ENCODE data around the gene ATP5MK.
A peak's percentile ranks its signal among the peaks of the same experiment; 100 is the strongest.

- TF ChIP-seq POLR2A (IDR thresholded peaks at IDR 0.05; ENCODE audit: low read length) = peak; percentile 59
- TF ChIP-seq GATA1 (IDR thresholded peaks at IDR 0.05; ENCODE audit: low read depth, low read length) = no peak
These were observed 463 bp upstream of the ATP5MK start for GRCh38 chr10:103396789-103397087.

Data from erythroblast (primary cell).